ENCODE data around the gene TIMP2. TPM values are rescaled to one million over a fixed set of nuclear protein-coding genes. Genes with fewer than 3 reads are reported as not detected.

The TIMP2 gene
- total RNA-seq, 1 donor from 2014 or later, result 57.9 TPM

- DNase-seq, result no peak
These were observed 90.6 kb downstream of the TIMP2 start for GRCh38 chr17:78834571-78834970.

DNA sequence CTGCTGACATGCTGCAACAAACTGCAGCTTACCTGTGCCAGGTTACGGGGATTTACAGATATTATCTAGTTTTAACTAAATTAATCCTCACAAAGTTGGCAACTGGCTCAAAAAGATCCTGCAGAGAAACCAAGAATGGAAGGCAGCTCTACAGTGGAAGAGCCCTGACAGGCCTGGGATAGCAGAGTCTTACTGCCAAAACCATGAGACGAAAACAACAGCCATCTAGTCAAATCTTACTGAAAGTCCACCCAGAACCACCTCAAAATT is 92.7 kb downstream of the TIMP2 start:
- no peak for DNase-seq

- no peak for DNase-seq
These were observed 93.3 kb downstream of the TIMP2 start for GRCh38 chr17:78831688-78832540.

GRCh38 chr17:78829477-78829876 is 95.7 kb downstream of the TIMP2 start:
- DNase-seq, result no peak

DNA sequence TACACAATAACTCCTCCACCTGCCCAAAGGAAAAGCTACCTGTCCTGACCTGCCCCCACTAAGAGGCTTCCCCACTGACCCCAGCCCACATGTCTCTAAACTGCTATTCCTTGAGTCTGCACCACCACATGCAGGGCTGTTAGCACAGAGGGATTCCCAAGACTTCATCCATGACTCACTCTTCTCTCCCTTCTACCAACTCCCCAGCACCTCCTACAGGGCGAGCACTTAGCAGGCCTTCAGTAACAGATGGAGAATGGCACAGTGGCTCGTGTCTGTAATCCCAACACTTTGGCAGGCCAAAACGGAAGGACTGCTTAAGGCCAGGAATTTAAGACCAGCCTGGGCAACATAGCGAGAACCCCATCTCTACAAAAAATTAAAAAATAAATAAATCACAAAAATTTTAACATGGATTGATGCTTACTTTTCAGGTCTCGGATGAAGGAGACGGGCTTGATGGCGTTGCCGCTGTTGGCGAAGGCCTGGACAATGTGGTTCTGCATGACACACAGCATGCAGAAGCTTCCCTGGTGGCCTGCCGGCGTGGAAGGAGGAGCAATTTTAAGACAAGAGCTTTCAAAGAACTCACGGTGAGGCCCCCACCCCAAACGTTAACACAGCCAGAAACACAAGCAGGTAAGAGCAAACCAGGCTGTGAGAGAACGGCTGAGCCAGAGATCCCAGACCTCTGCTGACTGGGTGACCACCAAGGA is 96.6 kb downstream of the TIMP2 start:
- DNase-seq, result peak; percentile 68

DNA sequence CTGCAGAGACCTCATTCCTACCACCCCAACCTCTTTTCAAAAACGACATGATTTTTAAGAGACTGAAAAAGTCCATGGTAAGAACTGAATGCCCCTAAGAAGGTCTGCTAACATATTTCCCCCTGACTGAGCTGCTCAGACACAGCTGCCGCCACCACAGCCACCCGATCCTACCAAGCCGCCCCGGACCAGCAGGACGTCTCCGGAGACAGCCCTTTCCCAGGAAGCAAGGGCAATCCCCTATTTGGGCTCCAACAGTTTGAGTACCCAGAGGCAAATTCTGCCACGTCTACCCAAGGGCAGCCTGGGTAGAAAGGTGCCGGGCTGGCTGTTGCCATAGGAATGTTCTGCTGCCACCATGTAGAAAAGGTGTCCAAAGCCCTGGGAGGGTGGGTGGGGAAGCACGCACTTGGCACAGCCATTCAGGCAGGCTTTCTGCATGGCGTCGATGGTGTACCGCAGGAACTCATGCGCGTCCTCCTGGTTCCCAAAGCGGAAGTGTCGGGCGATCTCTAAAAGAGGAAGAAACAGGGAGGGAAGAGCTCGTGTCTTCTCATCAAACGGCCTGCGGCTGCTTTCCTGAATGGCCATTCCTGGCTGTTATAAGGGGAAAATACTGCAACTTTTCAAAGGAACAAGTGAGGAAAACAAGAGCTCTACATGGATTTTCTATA is 98.2 kb downstream of the TIMP2 start:
- DNase-seq, result no peak

GRCh38 chr17:78826421-78826820 is 98.8 kb downstream of the TIMP2 start:
- peak; percentile 74 for DNase-seq

DNA sequence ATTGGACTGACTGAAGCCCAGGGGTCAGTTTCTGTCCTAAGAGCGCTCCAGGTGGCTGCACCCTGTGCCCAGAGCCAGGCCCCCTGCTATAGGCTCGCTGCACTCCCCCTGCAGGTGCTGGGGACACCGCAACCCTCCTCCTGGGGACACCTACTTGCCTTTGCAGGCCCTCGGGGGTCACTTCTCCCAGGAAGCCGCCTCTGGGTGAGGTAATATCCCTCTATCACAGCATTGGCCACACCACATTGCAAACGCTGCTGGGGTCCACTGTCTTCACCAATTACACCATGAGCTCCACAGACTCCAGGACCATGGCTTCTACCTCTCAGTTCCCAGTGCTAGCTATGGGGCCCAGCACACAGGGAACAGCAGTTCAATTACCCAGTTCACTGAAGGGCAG is 99.5 kb downstream of the TIMP2 start:
- no peak for DNase-seq

DNA sequence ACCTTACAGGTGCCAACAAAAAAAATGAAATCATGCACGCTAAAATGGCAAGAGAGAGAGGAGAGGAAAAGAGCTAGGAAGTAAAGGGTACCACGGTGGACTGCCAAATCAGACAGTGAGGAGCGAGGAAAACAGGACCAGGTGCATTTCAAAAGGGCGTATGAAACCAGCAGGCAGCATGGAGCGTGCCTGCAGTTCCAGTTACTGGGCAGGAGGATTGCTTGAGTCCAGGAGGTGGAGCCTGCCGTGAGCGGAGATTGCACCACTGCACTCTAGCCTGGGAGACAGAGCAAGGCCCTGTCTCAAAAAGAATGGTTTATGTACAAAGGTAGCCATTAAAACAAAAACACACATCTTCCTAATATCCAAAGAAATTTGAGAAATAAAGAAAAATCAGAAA is 100.9 kb downstream of the TIMP2 start:
- no peak for DNase-seq

DNA sequence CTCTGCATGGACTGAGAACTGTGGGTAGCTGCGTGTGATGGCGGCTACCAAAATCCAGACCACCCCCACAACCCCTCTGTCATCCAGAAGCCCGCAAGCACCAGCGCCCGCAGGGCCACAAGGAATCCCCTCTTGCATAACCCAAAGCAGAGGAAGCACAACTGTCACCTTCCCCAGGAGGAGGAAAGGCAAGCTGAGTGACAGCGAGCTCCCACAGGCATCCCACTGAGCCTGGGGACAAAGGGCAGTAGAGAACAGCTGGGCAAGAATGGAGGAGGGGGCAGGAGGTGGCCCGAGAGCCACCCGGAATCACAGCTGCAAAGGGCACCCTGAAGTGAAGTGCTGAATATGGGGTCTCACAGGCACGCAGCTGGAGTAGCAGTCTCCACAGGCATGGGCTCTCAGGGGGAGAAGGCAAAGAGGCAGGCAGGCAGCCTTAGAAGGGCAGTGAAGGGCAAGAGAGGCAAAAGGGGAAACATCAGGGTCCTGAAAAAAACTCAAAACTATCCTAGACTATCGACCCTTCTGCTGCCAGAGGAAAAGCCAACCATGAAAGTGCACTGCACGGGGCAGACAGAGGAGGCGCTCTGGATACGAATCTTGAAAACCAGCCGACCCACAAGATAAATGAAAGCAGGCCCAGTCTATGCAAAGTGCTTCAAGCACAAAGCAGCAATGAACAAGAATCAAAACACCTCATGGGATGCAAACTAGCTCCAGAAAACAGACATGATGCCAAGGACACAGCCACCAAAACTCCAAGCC is 101.7 kb downstream of the TIMP2 start:
- no peak for DNase-seq

DNA sequence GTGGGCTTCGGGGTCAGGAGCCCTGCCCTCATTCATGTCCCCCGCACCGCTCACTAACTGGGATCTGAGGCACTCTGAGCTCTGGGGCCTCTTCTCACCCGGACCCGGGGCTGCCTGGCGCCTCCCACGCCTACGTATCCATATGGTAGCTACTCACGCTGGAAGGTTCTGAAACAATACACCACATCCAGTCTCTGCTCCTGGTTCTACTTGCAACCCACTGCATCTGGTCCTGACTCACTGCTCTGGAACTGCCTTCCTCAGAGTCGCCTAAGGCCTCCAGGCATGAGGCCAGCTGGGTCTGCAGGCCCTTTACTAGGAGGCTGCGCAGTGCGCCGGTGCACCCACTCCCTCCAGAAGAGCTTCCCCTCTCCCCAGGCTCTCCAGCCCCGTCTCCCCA is 102.6 kb downstream of the TIMP2 start:
- peak; percentile 30 for DNase-seq

DNA sequence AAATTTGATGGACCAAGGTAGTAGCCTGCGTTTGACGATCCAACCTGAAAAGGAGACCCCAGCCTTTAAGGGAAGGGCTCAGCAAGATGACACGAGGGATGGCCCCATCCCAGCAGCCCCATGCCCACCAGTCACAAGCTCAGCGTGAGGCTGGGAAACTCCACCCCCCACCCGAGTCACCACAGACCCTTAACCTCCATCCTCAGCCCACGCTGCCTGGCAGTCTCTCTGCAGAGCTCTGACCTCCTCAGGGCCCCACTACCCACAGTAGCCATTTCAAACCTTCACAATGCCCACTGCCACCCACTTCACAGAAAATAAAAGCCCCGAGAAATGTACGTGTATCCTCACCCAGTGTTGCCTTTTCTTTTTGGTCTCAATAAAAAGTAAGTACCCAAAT is 103.2 kb downstream of the TIMP2 start:
- DNase-seq, result no peak

DNA sequence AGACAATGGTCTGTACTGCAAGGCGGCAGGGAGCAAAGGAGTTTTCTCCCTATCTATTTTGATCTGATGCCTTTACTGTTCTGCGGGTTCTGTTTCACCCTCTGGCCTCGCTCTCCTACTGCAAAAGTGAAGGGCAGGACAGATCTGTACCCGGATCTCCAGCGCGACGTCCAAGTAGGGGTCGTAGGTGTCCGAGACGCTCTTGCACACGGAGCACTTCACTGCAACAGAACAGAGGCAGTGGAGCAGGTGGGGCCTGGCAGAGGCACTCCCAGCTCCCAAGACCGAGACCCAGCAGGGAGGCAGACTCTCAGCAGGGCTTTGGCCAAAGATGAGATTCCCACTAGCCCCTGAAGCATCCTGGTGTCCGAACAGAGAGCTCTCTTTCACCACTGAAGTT is 104.3 kb downstream of the TIMP2 start:
- no peak for DNase-seq

DNA sequence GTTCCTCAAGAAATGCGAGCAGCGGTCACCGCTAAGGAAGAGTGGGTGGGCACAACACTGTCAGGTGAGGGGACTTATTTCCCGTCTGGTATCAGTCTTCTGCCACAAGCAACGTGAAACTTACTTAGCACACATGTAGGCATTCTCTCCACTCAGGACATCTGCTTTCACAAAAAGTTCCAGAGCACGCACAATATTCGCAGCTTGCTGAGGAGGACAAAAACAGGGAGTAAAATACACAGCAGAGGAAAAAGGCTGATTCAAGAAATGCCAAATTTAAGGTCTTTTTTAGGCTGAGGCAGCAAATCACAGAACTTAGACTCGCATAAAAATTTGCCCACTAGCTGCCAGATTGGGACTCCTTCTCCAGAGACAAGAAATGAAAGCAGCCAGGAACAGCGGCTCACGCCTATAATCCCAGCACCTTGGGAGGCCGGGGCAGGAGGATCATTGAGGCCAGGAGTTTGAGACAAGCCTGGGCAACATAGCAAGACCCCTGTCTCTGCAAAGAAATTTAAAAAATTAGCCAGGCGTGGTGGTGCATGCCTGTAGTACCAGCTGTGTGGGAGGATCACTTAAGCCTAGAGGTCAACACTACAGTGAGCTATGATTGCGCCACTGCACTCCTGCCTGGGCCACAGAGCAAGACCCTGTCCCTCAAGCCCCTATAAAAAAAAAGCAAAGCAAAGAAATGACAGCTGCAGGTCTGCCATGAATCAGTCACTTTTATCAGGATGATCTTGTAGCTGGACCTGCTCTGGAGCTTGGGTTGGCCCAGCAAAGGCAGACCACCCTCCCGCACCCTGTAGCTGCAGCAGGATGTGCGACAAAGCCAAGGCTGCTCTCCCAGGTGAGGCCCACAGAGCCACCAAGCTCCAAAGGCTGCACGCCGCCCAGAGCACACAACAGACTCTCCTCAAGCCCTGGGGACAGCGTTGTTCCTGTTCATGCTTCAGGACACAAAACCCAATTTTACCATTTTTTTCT is 105.1 kb downstream of the TIMP2 start:
- no peak for DNase-seq

DNA sequence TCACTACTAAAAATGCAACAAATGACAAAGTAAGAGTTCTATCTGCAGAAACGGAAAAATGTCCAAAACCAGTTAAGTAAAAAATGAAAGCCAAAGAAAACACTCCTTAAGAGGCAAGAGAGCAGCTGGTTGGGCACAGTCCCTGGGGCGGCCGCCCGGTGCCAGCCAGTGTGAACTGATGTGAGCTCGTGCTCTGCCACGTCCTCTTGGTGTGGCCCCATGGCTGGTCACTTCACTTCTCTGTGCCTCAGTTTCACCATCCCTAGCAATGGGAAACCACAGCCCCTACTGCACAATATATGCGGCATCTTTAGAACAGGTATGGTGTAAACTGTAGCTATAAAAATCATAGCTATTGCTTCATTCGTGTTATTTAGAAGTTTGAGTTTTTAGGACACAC is 105.8 kb downstream of the TIMP2 start:
- DNase-seq, result peak; percentile 29

GRCh38 chr17:78818932-78819331 is 106.3 kb downstream of the TIMP2 start:
- peak; percentile 89 for DNase-seq

GRCh38 chr17:78818152-78818846 is 106.9 kb downstream of the TIMP2 start:
- no peak for DNase-seq

GRCh38 chr17:78817123-78817522 is 108.1 kb downstream of the TIMP2 start:
- DNase-seq, result no peak

DNA sequence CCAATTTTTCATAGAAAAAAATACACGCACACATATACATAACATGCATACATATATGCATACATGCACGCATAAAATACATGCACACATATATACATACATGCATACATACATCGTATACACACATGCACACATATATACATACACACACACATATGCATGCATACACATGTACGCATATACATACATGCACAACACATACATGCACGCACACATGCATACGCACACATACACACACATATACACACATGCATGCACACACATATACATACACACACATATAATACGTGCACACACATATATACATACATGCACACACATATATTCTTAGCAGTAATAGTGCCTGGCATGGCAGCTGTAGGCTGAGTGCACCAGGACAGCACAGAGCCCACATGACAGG is 109.5 kb downstream of the TIMP2 start:
- no peak for DNase-seq

GRCh38 chr17:78812855-78813254 is 112.3 kb downstream of the TIMP2 start:
- DNase-seq, result no peak

GRCh38 chr17:78808163-78808562 is 117.0 kb downstream of the TIMP2 start:
- no peak for DNase-seq

All from dermis blood vessel endothelial cell (primary cell).